OCI-LY7 (cell line): ENCODE results near the gene OARD1. TPM values are rescaled to one million over a fixed set of nuclear protein-coding genes. Genes with fewer than 3 reads are reported as not detected.

ENCODE experiments used
- BruUV-seq: library from RNA; stranded (reverse); fragments of 400-500 nt; replicated peaks from 2 replicates; lab custom pipeline; 2021; lab: Mats Ljungman, UMichigan
- CTCF ChIA-PET: fragments of 300-600 bp; sonication (Branson Sonifier 250); formaldehyde crosslinking; loops from one replicate; lab custom pipeline; 2022; ENCODE audit warnings: antibody characterized with exemption; ENCODE audit not compliant: unreplicated experiment; lab: Charles Lee
- POLR2A ChIA-PET: fragments of 300-600 bp; sonication (Branson Sonifier 250); formaldehyde crosslinking; loops from one replicate; lab custom pipeline; 2022; ENCODE audit warnings: antibody characterized with exemption; lab: Charles Lee
- DNase-seq: peaks from one replicate; pipeline ENCODE4 v3.0.0-alpha.2; 2015; ENCODE audit warnings: low spot score
- H2AFZ ChIP-seq: fragments of 200-600 bp; sonication (generic), shearing (Covaris generic); 2 replicates; pipeline ENCODE4 v1.6.1; 2014; ENCODE audit warnings: mild to moderate bottlenecking, antibody characterized with exemption, low read length, moderate library complexity
- H3K27ac ChIP-seq: fragments of 200-600 bp; sonication (generic); 2 replicates; pipeline ENCODE4 v1.5.1; 2014; ENCODE audit warnings: mixed run types, low read depth, mild to moderate bottlenecking, moderate library complexity, low read length, inconsistent platforms; ENCODE audit not compliant: poor library complexity, severe bottlenecking
- H3K36me3 ChIP-seq: fragments of 200-600 bp; sonication (generic); 2 replicates; pipeline ENCODE4 v1.6.1; 2014; ENCODE audit warnings: mild to moderate bottlenecking, antibody characterized with exemption, low read length, moderate library complexity, mixed read lengths; ENCODE audit not compliant: insufficient read depth
- H3K4me1 ChIP-seq: fragments of 200-600 bp; sonication (generic); 2 replicates; pipeline ENCODE4 v1.5.1; 2014; ENCODE audit warnings: mild to moderate bottlenecking, low read length; ENCODE audit not compliant: insufficient read depth, poor library complexity, severe bottlenecking
- H3K4me2 ChIP-seq: fragments of 200-600 bp; sonication (generic); 2 replicates; pipeline ENCODE4 v1.6.1; 2014; ENCODE audit warnings: mild to moderate bottlenecking, low read length
- H3K4me3 ChIP-seq: fragments of 200-600 bp; sonication (generic); 2 replicates; pipeline ENCODE4 v1.5.1; 2014; ENCODE audit warnings: mild to moderate bottlenecking, low read depth, low read length; ENCODE audit not compliant: poor library complexity, severe bottlenecking
- H3K79me2 ChIP-seq: fragments of 200-600 bp; sonication (generic); 2 replicates; pipeline ENCODE4 v1.6.1; 2016; ENCODE audit warnings: low read depth, mild to moderate bottlenecking, low read length, moderate library complexity, mixed read lengths; ENCODE audit not compliant: insufficient read depth
- H3K9me2 ChIP-seq: fragments of 200-600 bp; sonication (generic); 2 replicates; pipeline ENCODE4 v1.6.1; 2016; ENCODE audit warnings: mild to moderate bottlenecking, low read length, mixed read lengths; ENCODE audit not compliant: insufficient read depth
- H3K9me3 ChIP-seq: fragments of 200-600 bp; sonication (generic); 2 replicates; pipeline ENCODE4 v1.6.1; 2014; ENCODE audit warnings: mild to moderate bottlenecking, mixed run types, low read length, mixed read lengths
- H4K20me1 ChIP-seq: fragments of 200-600 bp; sonication (generic); 2 replicates; pipeline ENCODE4 v1.6.1; 2014; ENCODE audit warnings: mild to moderate bottlenecking, antibody characterized with exemption, low read length, moderate library complexity, mixed read lengths; ENCODE audit not compliant: insufficient read depth
- EZH2phosphoT487 ChIP-seq: fragments of 200-600 bp; sonication (generic); IDR thresholded peaks from 2 replicates; pipeline ENCODE4 v1.6.1; 2018; ENCODE audit warnings: low read depth, borderline replicate concordance, mild to moderate bottlenecking, mixed run types, antibody characterized with exemption, low read length, moderate library complexity, mixed read lengths
- intact Hi-C: fragments of 100-400 bp; cut with micrococcal nuclease; formaldehyde crosslinking; loops from one replicate; pipeline ENCODE4 v1.10.0; 2022; ENCODE audit not compliant: unreplicated experiment
- total RNA-seq, 2 experiments: library from RNA; depleted of rRNA in 1 of 2; stranded (reverse); fragments of >200 nt in 1 of 2; shearing (Covaris generic) in 1 of 2; gene quantifications; 2 replicates each; pipeline ENCODE4 v1.2.3, GENCODE V29; 2014 to 2022
- TF ChIP-seq, protein P1 (sequence below): fragments of 200-600 bp; sonication (generic); conservative IDR thresholded peaks from 2 replicates; pipeline ENCODE4 v1.5.1; 2014; ENCODE audit warnings: mild to moderate bottlenecking, antibody characterized with exemption, low read length, moderate library complexity, mixed read lengths

The OARD1 gene
- total RNA-seq, 2 experiments from 2014 or later = 21.0 to 41.6 TPM

DNA sequence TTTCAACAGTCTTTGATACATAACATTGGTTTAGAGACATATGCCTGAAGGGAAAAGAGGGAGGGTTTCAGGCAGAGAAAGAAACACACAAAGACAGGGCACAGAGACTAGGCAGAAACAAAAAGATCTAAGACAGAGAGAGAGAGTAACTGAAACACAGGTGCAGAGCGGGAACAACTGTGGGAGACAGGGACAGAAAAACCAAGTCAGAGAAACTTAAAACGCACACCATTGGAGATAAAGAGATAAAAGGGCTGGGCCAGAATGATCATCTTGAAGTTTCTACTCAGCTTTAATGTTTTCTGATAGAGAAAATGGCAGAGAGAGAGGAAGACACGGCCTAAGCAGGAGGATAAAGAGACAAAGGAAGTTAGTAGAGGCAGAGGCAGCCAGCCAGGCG is 44.9 kb downstream of the OARD1 start:
- no peaks in the 10 kb centered on the region for H3K9me2 ChIP-seq
- H4K20me1 ChIP-seq = no peaks in the 10 kb centered on the region
- TF ChIP-seq, protein P1, sequence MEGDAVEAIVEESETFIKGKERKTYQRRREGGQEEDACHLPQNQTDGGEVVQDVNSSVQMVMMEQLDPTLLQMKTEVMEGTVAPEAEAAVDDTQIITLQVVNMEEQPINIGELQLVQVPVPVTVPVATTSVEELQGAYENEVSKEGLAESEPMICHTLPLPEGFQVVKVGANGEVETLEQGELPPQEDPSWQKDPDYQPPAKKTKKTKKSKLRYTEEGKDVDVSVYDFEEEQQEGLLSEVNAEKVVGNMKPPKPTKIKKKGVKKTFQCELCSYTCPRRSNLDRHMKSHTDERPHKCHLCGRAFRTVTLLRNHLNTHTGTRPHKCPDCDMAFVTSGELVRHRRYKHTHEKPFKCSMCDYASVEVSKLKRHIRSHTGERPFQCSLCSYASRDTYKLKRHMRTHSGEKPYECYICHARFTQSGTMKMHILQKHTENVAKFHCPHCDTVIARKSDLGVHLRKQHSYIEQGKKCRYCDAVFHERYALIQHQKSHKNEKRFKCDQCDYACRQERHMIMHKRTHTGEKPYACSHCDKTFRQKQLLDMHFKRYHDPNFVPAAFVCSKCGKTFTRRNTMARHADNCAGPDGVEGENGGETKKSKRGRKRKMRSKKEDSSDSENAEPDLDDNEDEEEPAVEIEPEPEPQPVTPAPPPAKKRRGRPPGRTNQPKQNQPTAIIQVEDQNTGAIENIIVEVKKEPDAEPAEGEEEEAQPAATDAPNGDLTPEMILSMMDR = no peak
- TF ChIP-seq EZH2phosphoT487 = no peak
- no TSS peak for BruUV-seq
- CTCF ChIA-PET = interaction anchor here (1.9 kb wide), 1 partner anchor 19 kb away, joined by 6 read pairs; no protein-coding TSS in a partner anchor
- peaks cover 22% of the 10 kb centered on the region for H3K4me1 ChIP-seq
- H3K79me2 ChIP-seq = no peaks in the 10 kb centered on the region
- intact Hi-C loops = no loop called here
- peak overlapping the region; percentile 73 for H3K4me2 ChIP-seq
- peak overlapping the region; percentile 94 for H2AFZ ChIP-seq
- POLR2A ChIA-PET = no interaction called here
- H3K9me3 ChIP-seq = no peaks in the 10 kb centered on the region
- H3K36me3 ChIP-seq = no peaks in the 10 kb centered on the region
- no peak overlapping the region for H3K27ac ChIP-seq
- peak overlapping the region; percentile 59 for H3K4me3 ChIP-seq
- DNase-seq = no peak

DNA sequence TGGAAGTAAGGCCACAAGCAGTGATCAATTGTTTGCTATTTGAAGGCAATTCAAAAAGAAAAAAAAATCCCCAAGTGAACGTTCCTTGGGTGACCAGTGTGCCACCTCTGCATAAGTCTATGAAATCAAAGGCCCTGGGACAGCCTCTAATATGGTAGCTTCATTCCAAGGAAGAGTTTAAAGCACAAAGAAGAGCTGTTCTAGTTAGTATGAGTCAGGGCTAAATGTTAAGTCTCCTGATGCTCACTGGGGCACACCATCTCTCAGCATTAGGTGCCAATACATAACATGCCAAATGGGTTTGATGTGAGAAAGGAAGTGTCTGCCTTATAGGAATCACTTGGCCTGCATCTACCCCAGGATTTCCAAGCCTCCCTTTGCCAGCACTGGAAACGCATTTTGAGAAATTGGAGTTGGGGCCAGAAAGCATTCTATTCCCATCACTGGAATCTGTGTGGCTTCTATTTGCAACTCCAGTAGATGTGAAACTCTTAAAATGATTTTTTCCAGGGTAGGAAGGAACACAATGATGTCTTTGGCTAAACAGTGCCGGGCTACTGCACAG is 46.1 kb downstream of the OARD1 start:
- Histone ChIP-seq H3K4me1 (peaks cover 22% of the 10 kb centered on the region), H2AFZ (no peak overlapping the region), H4K20me1 (no peaks in the 10 kb centered on the region), H3K9me2 (no peaks in the 10 kb centered on the region), H3K79me2 (no peaks in the 10 kb centered on the region), H3K27ac (no peak overlapping the region), H3K4me3 (no peak overlapping the region), H3K36me3 (no peaks in the 10 kb centered on the region), H3K4me2 (no peak overlapping the region), H3K9me3 (no peaks in the 10 kb centered on the region)
- TF ChIP-seq EZH2phosphoT487 = no peak
- TF ChIP-seq, protein P1 = no peak
- ChIA-PET POLR2A (no interaction called here), CTCF (no interaction called here)
- no TSS peak for BruUV-seq
- DNase-seq = no peak
- intact Hi-C loops = no loop called here

DNA sequence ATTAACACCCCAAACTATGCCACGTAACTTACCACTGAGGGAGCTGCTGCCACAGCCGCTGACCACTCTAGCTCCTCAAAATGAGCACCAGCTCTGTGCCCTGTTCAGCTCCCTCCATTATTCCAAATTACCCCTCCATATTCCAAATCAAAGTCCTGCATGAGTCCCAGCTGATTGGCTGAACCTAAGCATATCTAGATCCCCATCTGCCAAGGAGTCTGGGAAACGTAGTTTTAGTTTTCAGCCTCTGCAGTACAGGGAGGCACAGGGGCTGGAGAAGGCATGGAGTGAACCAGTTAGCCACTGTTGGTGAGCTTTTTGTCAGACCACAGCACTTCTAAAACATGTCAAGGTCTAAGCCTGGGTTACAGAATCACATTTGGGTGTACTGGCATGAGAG is 49.0 kb downstream of the OARD1 start:
- Histone ChIP-seq H4K20me1 (no peaks in the 10 kb centered on the region), H3K27ac (no peak overlapping the region), H3K4me1 (peaks cover 13% of the 10 kb centered on the region), H2AFZ (no peak overlapping the region), H3K9me3 (no peaks in the 10 kb centered on the region), H3K9me2 (no peaks in the 10 kb centered on the region), H3K79me2 (no peaks in the 10 kb centered on the region), H3K4me3 (no peak overlapping the region), H3K4me2 (no peak overlapping the region), H3K36me3 (no peaks in the 10 kb centered on the region)
- intact Hi-C loops = no loop called here
- CTCF ChIA-PET = no interaction called here
- POLR2A ChIA-PET = no interaction called here
- no peak for TF ChIP-seq EZH2phosphoT487
- TF ChIP-seq, protein P1 = no peak
- DNase-seq = no peak
- no TSS peak for BruUV-seq
